SK-N-MC (cell line): Measurements from ENCODE around the gene GABBR2.

Source experiments
- DNase-seq: peaks from one replicate; pipeline ENCODE4 v3.0.0-alpha.2; 2011; ENCODE audit warnings: low read depth, low spot score
- H3K27ac ChIP-seq: fragments of 200-600 bp; sonication (generic); 2 replicates; pipeline ENCODE4 v1.5.1; 2016; ENCODE audit warnings: mixed run types
- H3K36me3 ChIP-seq: fragments of 200-600 bp; sonication (generic); 2 replicates; pipeline ENCODE4 v1.6.1; 2017; ENCODE audit warnings: antibody characterized with exemption, low read length, mixed read lengths; ENCODE audit not compliant: insufficient read depth
- H3K4me3 ChIP-seq: fragments of 200-600 bp; sonication (generic); 2 replicates; pipeline ENCODE4 v1.5.1; 2016
- H3K9ac ChIP-seq: fragments of 200-600 bp; sonication (generic); 2 replicates; pipeline ENCODE4 v1.8.0; 2017; ENCODE audit warnings: mixed run types, mixed read lengths; ENCODE audit not compliant: insufficient read length
- H3K9me3 ChIP-seq: fragments of 200-600 bp; sonication (generic); 2 replicates; pipeline ENCODE4 v1.6.1; 2017; ENCODE audit warnings: low read depth, mild to moderate bottlenecking, antibody characterized with exemption, low read length, moderate library complexity, mixed read lengths
- EZH2 ChIP-seq: fragments of 200-600 bp; sonication (generic); IDR thresholded peaks from one replicate; pipeline ENCODE4 v1.6.1; 2017; ENCODE audit warnings: antibody characterized with exemption
- FOXP2 ChIP-seq: optimal IDR thresholded peaks from 2 replicates; pipeline ENCODE3; 2011; ENCODE audit warnings: mild to moderate bottlenecking, moderate library complexity; ENCODE audit not compliant: insufficient read depth; ENCODE audit errors: extremely low read length, control extremely low read depth
- POLR2AphosphoS5 ChIP-seq: IDR thresholded peaks from 2 replicates; pipeline ENCODE4 v1.6.1; 2012; ENCODE audit warnings: mild to moderate bottlenecking, low read depth, low read length, borderline replicate concordance

The GABBR2 gene

GRCh38 chr9:98372077-98372836 lies 336.5 kb downstream of the GABBR2 start:
- H3K36me3 ChIP-seq = no peaks in the 10 kb centered on the region
- H3K9ac ChIP-seq = no peak overlapping the region
- TF ChIP-seq FOXP2 (no peak), POLR2AphosphoS5 (no peak), EZH2 (no peak)
- DNase-seq = no peak
- no peak overlapping the region for H3K27ac ChIP-seq
- no peaks in the 10 kb centered on the region for H3K9me3 ChIP-seq
- no peak overlapping the region for H3K4me3 ChIP-seq

- no peak for DNase-seq
- no peak overlapping the region for H3K9ac ChIP-seq
- no peaks in the 10 kb centered on the region for H3K36me3 ChIP-seq
- no peaks in the 10 kb centered on the region for H3K9me3 ChIP-seq
- H3K27ac ChIP-seq = no peak overlapping the region
- H3K4me3 ChIP-seq = no peak overlapping the region
- no peak for TF ChIP-seq EZH2
- no peak for TF ChIP-seq FOXP2
- TF ChIP-seq POLR2AphosphoS5 = no peak
These were observed 337.8 kb downstream of the GABBR2 start for GRCh38 chr9:98370976-98371315.

DNA sequence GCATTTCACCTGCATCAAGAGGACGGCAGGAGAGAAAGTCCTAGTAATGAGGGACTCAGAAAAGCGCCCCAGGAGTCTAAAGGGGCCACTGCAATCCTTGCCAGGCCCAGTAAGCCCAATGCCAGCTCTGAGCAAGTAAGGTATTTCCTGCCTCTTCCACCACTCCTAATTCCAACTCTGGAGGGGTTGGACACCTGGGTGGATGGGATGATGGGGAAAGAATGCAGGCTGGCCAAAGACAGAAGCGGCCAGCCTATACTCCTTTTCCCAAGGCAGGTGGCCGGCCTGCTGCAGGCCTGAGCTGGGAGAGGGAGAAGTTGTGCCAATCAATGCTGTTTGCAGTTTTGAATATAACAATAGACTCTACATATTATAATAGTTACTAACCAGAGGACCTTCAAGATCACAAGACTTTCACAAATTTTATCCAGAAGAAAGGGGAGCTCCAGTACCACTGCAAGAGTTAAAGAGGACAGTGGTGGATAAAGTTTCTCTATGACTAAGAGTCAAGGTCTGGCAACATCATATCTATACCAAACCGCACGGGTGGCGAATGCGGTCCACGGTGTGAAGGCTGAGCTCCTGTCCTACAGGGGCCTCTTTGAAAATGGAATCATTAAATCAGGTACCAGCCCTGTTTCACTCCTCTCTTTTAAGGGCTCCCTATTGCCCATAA lies 338.3 kb downstream of the GABBR2 start:
- TF ChIP-seq POLR2AphosphoS5 (no peak), EZH2 (no peak), FOXP2 (no peak)
- no peak for DNase-seq
- no peaks in the 10 kb centered on the region for H3K9me3 ChIP-seq
- no peaks in the 10 kb centered on the region for H3K36me3 ChIP-seq
- H3K27ac ChIP-seq = no peak overlapping the region
- no peak overlapping the region for H3K4me3 ChIP-seq
- H3K9ac ChIP-seq = no peak overlapping the region

DNA sequence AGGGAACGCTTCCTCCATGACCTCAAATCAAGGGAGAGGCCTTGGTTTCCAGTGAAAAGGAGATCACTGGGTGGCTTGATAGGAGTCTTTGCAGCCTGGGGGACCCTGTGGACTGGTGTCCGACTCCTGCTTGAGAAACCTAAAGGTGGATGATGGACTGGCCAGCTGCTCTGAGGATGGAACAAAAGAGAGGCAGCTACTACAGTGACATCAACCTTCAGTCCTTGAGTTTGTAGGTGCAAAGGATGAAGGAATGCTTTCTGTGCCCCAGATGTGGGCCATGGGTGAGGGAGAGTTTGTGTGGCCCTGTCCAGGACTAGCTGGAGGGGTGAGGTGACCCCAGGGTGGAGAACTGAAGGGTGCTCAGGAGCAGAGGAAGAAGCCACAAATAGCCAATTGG lies 338.8 kb downstream of the GABBR2 start:
- no peak overlapping the region for H3K27ac ChIP-seq
- H3K9me3 ChIP-seq = no peaks in the 10 kb centered on the region
- DNase-seq = no peak
- no peak overlapping the region for H3K4me3 ChIP-seq
- H3K9ac ChIP-seq = no peak overlapping the region
- H3K36me3 ChIP-seq = no peaks in the 10 kb centered on the region
- TF ChIP-seq EZH2 (no peak), POLR2AphosphoS5 (no peak), FOXP2 (no peak)

- Histone ChIP-seq H3K4me3 (no peak overlapping the region), H3K36me3 (no peaks in the 10 kb centered on the region), H3K9me3 (no peaks in the 10 kb centered on the region), H3K9ac (no peak overlapping the region), H3K27ac (no peak overlapping the region)
- no peak for DNase-seq
- TF ChIP-seq POLR2AphosphoS5 (no peak), EZH2 (no peak), FOXP2 (no peak)
These were observed 339.3 kb downstream of the GABBR2 start for GRCh38 chr9:98369471-98369870.

GRCh38 chr9:98369066-98369425 lies 339.7 kb downstream of the GABBR2 start:
- Histone ChIP-seq H3K9ac (no peak overlapping the region), H3K4me3 (no peak overlapping the region), H3K27ac (no peak overlapping the region), H3K36me3 (no peaks in the 10 kb centered on the region), H3K9me3 (no peaks in the 10 kb centered on the region)
- TF ChIP-seq POLR2AphosphoS5 (no peak), FOXP2 (no peak), EZH2 (no peak)
- no peak for DNase-seq

GRCh38 chr9:98368366-98369065 lies 340.2 kb downstream of the GABBR2 start:
- no peak overlapping the region for H3K27ac ChIP-seq
- TF ChIP-seq POLR2AphosphoS5 (no peak), EZH2 (no peak), FOXP2 (no peak)
- no peak for DNase-seq
- no peak overlapping the region for H3K4me3 ChIP-seq
- H3K9ac ChIP-seq = no peak overlapping the region
- H3K9me3 ChIP-seq = no peaks in the 10 kb centered on the region
- no peaks in the 10 kb centered on the region for H3K36me3 ChIP-seq

GRCh38 chr9:98367923-98368322 lies 340.8 kb downstream of the GABBR2 start:
- Histone ChIP-seq H3K4me3 (no peak overlapping the region), H3K27ac (no peak overlapping the region), H3K9ac (no peak overlapping the region), H3K9me3 (no peaks in the 10 kb centered on the region), H3K36me3 (no peaks in the 10 kb centered on the region)
- TF ChIP-seq POLR2AphosphoS5 (no peak), FOXP2 (no peak), EZH2 (no peak)
- no peak for DNase-seq
